ENCODE results near the gene CEP112. TPM values are rescaled to one million over a fixed set of nuclear protein-coding genes. Genes with fewer than 3 reads are reported as not detected.

Gene CEP112
- total RNA-seq, 2 experiments from 2014 or later: 1.2 to 1.5 TPM

DNA sequence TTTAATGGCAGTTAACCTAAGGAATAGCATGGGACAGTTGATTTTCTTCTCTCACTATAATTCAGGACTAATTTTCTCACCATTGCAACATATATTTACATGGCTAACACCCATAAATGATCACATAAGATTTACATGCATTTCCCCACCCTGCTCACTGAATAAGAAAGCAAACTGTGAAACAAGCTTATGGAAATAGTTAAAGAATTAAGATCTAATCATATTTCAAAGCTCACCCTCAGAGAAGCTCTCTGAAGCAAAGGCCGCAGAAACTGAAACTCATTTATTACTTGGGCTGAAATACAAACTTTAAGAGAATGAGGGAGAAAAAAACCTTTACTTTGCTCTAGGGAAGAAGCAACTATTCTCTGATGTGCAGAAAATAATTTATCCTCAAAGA, 411.8 kb downstream of the CEP112 start:
- Mint-ChIP-seq H3K4me1 (ENCODE audit: low read depth) (peaks cover under 1% of the 10 kb centered on the region), H3K4me3 (no peak overlapping the region), H3K9me3 (no peaks in the 10 kb centered on the region), H3K27me3 (peaks cover 4% of the 10 kb centered on the region), H3K36me3 (ENCODE audit: low read depth) (no peaks in the 10 kb centered on the region), H3K27ac (no peak overlapping the region)
- DNase-seq: no peak
- TF ChIP-seq, protein P1, sequence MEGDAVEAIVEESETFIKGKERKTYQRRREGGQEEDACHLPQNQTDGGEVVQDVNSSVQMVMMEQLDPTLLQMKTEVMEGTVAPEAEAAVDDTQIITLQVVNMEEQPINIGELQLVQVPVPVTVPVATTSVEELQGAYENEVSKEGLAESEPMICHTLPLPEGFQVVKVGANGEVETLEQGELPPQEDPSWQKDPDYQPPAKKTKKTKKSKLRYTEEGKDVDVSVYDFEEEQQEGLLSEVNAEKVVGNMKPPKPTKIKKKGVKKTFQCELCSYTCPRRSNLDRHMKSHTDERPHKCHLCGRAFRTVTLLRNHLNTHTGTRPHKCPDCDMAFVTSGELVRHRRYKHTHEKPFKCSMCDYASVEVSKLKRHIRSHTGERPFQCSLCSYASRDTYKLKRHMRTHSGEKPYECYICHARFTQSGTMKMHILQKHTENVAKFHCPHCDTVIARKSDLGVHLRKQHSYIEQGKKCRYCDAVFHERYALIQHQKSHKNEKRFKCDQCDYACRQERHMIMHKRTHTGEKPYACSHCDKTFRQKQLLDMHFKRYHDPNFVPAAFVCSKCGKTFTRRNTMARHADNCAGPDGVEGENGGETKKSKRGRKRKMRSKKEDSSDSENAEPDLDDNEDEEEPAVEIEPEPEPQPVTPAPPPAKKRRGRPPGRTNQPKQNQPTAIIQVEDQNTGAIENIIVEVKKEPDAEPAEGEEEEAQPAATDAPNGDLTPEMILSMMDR (IDR thresholded peaks at IDR 0.05): no peak
- ChIA-PET CTCF (interaction anchor here (1.9 kb wide), 1 partner anchor 12 kb away, joined by 6 read pairs; no protein-coding TSS in a partner anchor), POLR2A (no interaction called here)
- intact Hi-C loops (cut with micrococcal nuclease): no loop called here
- no peak for ATAC-seq

DNA sequence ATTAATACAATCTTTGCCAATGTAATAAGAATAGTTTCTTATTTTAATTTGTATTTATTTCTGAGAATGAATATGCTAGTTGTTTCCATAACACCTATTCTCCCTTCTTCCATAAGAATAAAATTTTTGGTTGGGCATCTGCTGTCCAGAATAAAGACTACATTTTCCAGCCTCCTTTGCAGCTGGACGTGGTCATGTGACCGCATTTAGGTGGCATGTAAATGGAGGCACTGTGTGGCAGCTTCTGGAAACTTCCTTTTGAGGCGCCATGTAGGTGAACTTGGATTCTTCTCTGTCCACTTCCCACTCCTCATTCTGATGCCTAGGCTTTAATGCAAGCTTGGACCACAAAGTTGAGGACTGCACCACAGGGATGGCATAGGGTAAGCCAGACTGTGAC, 415.0 kb downstream of the CEP112 start:
- Mint-ChIP-seq H3K4me3 (no peak overlapping the region), H3K36me3 (ENCODE audit: low read depth) (no peaks in the 10 kb centered on the region), H3K9me3 (no peaks in the 10 kb centered on the region), H3K4me1 (ENCODE audit: low read depth) (peaks cover 13% of the 10 kb centered on the region), H3K27ac (no peak overlapping the region), H3K27me3 (no peaks in the 10 kb centered on the region)
- no peak for ATAC-seq
- intact Hi-C loops (cut with micrococcal nuclease): no loop called here
- TF ChIP-seq, protein P1 (IDR thresholded peaks at IDR 0.05): no peak
- CTCF ChIA-PET: no interaction called here
- no peak for DNase-seq
- POLR2A ChIA-PET: no interaction called here

DNA sequence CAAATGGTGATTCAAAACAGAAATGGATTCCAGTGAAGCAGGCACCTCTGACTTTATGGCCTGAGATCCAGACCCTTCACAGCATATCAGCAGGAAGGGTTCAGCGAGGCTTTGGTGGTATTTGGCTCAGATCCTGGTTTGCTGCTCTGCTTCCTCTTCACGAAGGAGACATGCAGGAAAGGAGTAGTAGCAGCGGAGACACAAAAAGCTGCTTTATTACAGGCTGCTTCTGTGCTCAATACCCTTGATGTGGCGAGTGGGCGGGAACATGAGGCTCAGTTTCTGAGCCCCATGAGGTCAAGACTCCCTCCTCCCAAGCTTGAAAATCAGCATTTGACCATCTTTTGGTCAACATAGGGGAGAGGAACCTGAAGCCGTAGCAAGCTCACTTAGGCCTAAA, 417.1 kb downstream of the CEP112 start:
- TF ChIP-seq, protein P1 (IDR thresholded peaks at IDR 0.05): no peak
- POLR2A ChIA-PET: interaction anchor here (0.8 kb wide), 1 partner anchor 161 kb away, joined by 3 read pairs; no protein-coding TSS in a partner anchor

GRCh38 chr17:65772989-65773388, 418.9 kb downstream of the CEP112 start:
- Mint-ChIP-seq H3K4me1 (ENCODE audit: low read depth) (peaks cover 13% of the 10 kb centered on the region), H3K9me3 (no peaks in the 10 kb centered on the region), H3K4me3 (no peak overlapping the region), H3K27me3 (peaks cover 2% of the 10 kb centered on the region), H3K36me3 (ENCODE audit: low read depth) (no peaks in the 10 kb centered on the region), H3K27ac (no peak overlapping the region)
- DNase-seq (no peak), ATAC-seq (no peak)
- intact Hi-C loops (cut with micrococcal nuclease): no loop called here
- ChIA-PET POLR2A (no interaction called here), CTCF (interaction anchor here (1.0 kb wide), 1 partner anchor 24 kb away, joined by 3 read pairs; no protein-coding TSS in a partner anchor)
- TF ChIP-seq, protein P1 (IDR thresholded peaks at IDR 0.05): no peak

More for the DNA sequence above, 417.1 kb downstream of the CEP112 start:
- Mint-ChIP-seq H3K4me1 (ENCODE audit: low read depth) (peaks cover 13% of the 10 kb centered on the region), H3K27ac (peak overlapping the region; percentile 75), H3K4me3 (no peak overlapping the region), H3K27me3 (no peaks in the 10 kb centered on the region), H3K9me3 (no peaks in the 10 kb centered on the region), H3K36me3 (ENCODE audit: low read depth) (no peaks in the 10 kb centered on the region)
- DNase-seq (peak; percentile 31), ATAC-seq (peak; percentile 17)
- CTCF ChIA-PET: no interaction called here
- intact Hi-C loops (cut with micrococcal nuclease): no loop called here

- Mint-ChIP-seq H3K4me3 (no peak overlapping the region), H3K36me3 (ENCODE audit: low read depth) (no peaks in the 10 kb centered on the region), H3K27me3 (peaks cover 2% of the 10 kb centered on the region), H3K27ac (no peak overlapping the region), H3K4me1 (ENCODE audit: low read depth) (peaks cover 13% of the 10 kb centered on the region), H3K9me3 (no peaks in the 10 kb centered on the region)
- POLR2A ChIA-PET: no interaction called here
- TF ChIP-seq, protein P1 (IDR thresholded peaks at IDR 0.05): no peak
- intact Hi-C loops (cut with micrococcal nuclease): no loop called here
- no peak for ATAC-seq
- DNase-seq: no peak
- CTCF ChIA-PET: no interaction called here
Measured at GRCh38 chr17:65771704-65772103, 420.2 kb downstream of the CEP112 start.

Data from activated CD8-positive, alpha-beta T cell treated with anti-CD3 and anti-CD28 coated beads for 36 hours (primary cell).